Measurements from ENCODE around the gene STOX1.
A peak's percentile ranks its signal among the peaks of the same experiment; 100 is the strongest.
"Not testable (repeated sequence)": the region's sequence is repeated elsewhere in the genome, so short reads cannot be mapped to it uniquely, and the experiment has no call there.

The STOX1 gene

DNA sequence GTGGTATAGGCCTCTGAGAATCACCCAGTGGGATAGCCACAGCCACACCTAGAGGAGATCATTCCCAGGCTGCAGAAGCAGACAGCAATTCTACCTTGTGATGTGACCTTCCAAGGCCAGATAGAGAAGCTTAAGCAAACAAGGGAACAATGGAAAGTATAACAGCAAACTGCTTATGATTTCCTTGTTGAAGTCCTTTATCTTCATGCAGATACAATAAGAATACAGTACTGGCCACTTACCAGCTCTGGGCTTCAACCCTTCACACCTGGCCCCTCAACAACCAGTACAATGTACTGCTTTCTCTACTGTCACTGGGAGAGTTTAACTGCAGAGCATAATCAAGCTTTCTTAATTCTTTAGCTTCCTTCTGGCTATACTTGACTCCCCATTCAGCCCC is 51.2 kb downstream of the STOX1 start:
- no peak for DNase-seq (ENCODE audit: low read depth, low spot score)

DNA sequence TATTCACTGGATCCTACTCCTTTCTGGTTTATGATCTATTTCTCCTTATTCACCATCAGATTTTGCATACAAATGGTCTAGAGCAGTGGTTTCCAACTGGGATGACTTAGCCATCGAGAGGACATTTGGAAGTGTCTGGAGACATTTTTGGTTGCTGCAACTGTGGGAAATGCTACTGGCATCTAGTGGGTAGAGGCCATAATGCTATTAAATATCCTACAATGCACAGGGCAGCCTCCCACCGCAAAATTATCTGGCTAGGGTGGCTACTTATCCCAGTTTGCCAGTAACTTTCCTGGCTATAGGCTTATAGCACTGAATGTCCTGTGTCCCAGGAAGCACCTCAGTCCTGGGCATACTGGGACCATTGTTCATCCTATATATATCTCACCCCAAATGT is 52.3 kb downstream of the STOX1 start:
- DNase-seq (ENCODE audit: low read depth, low spot score), result no peak

DNA sequence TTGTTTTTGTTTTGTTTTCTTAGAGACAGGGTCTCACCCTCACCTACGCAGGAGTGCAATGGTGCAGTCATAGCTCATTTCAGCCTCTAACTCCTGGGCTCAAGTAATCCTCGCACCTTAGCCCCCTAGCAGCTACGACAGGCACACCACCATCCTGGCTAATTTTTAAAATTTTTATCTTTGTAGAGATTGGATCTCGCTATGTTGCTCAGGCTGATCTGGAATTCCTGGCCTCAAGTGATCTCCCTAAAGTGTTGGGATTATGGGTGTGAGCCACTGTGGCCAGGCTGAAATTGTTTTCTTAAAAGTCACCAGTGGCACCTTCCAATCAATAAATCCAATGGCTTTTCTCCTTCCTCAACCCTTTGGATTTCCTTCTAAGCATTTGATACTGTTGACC is 52.9 kb downstream of the STOX1 start:
- DNase-seq (ENCODE audit: low read depth, low spot score), result no peak

GRCh38 chr10:68895041-68895440 is 67.7 kb downstream of the STOX1 start:
- no peak for DNase-seq (ENCODE audit: low read depth, low spot score)

GRCh38 chr10:68897336-68897741 is 70.0 kb downstream of the STOX1 start:
- peak; percentile 85 for DNase-seq (ENCODE audit: low read depth, low spot score)

DNA sequence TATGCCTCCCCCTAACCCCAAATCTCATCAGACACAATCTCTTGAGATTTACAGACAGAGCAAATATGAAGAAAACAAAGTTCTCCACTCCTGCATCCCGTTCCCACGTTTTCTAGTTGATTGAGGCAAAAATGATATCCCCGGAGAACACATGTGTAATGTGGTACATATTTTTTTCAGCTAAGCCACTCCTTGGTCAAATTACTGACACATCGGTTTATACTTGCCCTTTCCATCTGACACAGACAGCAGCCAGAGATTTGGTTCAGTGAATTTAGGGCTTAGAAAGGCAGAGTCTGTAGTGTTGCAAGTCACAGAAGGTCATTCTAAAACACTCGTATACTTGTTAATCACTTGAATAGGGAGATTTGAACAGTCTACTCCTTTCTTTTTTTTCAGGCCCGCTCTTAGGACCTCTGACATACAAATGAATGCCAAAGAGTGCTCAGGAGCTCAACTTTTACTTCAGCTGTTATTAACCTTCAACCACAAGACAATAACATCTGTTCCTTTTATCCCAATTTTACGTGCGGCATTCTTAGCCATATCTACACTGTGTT is 71.9 kb downstream of the STOX1 start:
- no peak for DNase-seq (ENCODE audit: low read depth, low spot score)

DNA sequence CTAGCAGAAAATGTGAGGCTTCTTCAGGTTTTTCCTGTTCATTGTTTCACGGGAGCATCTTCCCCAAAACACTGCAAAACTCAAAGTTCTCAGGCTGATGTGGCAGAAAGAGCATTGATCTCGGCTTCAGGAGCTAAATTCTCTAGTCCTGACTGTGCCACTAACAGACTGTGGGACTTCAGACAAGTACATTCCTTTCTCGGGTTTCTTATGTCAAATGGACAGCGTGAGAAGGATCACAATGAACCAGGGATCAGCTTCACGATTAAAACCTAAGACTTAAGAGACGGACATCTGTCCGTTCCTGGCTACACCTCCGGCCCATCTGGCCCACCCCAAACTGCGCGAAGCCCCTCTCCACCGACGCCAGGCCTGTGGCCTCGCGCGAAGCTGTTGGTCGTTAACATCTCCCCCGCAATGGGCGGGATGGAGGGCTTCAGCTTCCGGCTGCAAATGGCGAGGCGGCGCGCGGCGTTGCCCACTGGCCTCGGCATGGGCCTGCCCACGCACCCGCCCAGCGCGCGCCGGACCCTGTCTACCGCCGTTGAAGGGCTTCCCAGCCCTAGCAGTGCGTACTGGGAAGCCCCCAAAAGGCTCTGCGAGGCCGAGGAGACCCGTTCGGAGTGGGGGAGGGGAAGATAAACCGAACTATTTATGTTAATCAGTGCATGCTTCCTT is 73.2 kb downstream of the STOX1 start:
- DNase-seq (ENCODE audit: low read depth, low spot score), result no peak

DNA sequence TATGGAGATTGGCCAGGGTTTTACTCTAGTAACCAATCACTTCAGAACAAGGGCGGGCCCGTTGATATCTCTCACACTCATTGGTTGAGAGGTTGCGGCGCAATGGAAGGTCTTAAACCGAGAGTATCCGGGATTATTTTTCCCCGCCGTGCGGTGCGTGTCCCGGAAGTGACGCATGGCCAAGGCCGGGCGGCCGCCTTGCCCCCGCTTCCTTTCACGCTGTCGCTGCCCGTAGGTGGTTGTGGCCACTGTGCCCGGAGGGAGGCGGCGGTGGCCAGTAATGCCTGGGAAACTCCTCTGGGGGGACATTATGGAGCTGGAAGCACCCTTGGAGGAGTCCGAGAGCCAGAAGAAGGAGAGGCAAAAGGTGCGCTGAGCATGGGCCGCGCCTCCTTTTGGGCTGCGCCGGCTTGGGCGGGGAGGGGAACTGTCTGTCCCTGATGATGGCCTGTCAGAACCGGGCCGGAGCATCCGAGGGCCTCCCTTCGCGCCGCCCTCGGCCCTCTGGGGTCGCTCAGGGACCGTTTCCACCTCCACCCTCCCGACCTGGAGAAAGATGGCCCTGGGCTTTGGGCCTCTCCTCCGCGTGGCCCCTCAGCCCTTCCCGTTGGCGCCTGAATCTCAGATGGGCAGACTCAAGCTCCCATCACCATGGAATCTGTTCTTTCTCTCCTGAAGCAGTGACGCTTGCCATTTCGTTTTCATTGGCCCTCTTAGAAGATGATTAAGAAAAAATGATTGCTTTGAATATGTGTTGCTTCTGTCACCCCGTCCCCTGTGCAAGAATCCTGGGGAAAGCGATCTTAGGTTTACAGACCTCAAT is 74.0 kb downstream of the STOX1 start, which contains the start of gene DDX50:
Gene DDX50 (plus strand): TSS at position 211 of the 823 bp plus-strand sequence. CDS start 70 bp downstream, at position 281.
- DNase-seq (ENCODE audit: low read depth, low spot score), result peak; percentile 99

- no peak for DNase-seq (ENCODE audit: low read depth, low spot score)
Observed at GRCh38 chr10:68902382-68902781, 75.1 kb downstream of the STOX1 start.

GRCh38 chr10:68924593-68924992 is 97.3 kb downstream of the STOX1 start:
- DNase-seq (ENCODE audit: low read depth, low spot score), result peak; percentile 39

DNA sequence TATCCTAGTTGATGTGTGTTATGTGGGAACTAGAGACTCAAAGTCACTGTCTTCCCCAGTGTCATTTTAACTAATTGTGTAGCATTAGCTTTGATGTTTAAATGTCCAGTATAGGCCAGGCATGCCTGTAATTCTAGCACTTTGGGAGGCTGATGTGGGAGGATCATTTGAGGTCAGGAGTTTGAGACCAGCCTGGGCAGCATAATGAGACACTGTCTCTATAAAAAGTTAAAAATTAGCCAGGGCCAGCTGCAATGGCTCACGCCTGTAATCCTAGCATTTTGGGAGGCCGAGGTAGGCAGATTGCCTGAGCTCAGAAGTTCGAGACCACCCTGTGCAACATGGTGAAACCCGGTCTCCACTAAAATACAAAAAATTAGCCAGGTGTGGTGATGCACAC is 98.2 kb downstream of the STOX1 start:
- DNase-seq (ENCODE audit: low read depth, low spot score), result no peak

DNA sequence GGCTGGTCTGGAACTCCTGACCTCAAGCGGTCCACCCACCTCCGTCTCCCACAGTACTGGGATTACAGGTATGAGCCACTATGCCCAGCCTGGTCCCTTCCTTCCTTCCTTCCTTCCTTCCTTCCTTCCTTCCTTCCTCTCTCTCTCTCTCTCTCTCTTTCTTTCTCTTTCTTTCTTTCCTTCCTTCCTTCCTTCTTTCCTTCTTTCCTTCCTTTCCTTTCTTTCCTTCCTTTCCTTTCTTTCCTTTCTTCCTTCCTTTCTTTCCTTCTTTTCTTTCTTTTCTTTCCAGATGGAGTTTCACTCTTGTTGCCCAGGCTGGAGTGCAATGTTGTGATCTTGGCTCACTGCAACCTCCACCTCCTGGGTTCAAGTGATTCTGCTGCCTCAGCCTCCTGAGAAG is 101.8 kb downstream of the STOX1 start:
- not testable (repeated sequence) for DNase-seq (ENCODE audit: low read depth, low spot score)

GRCh38 chr10:68929888-68930287 is 102.6 kb downstream of the STOX1 start:
- DNase-seq (ENCODE audit: low read depth, low spot score), result not testable (repeated sequence)

DNA sequence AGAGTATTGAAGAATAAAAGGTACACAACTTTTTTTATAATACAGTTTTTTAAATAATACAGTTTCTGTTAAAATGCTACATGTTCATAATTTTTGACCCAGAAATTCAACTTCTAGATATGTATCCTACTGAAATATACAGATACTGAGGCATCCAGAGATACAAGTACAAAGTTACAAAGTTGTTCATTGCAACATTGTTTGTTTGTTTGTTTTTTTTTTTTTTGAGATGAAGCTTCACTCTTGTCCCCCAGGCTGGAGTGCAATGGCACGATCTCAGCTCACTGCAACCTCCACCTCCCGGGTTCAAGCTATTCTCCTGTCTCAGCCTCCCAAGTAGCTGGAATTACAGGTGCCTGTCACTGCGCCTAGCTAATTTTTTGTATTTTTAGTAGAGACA is 105.5 kb downstream of the STOX1 start:
- DNase-seq (ENCODE audit: low read depth, low spot score), result not testable (repeated sequence)

DNA sequence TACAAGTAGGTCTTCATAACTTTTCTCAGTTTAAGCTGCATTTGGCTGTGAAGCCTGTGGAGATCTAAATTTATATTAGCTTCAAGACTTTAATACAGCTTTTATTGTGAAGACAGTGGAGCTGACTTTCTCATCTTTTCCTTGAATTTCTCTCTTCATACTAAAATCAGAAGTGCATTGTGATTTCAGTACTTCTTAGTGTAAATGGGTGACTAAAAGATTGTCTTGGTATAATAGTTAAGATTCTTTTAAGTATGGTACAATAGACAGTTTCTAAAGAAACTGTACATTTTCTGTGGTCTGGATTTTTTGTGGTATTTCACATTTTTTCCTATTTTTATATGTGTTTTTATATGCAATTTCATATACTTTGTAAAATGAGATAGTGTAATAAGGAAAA is 107.7 kb downstream of the STOX1 start:
- DNase-seq (ENCODE audit: low read depth, low spot score), result no peak

DNA sequence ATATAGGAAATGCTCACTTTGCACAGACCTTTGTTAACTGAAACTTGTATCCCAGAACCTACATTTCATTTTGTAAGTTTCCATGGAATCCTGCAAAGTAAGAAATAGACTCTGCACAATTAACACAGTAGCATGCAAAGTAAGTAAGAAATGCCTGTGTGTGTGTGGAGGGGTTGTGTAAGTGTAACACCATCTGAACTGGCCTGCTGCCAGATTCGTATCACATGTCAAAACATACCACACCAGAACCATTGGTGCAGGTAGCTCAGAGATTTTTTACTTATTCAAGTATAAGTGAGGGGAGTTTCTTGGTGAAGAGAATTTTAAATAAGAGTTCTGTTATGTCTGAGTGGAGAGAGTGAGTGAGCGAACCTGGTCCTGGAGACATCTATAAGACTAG is 110.8 kb downstream of the STOX1 start:
- peak; percentile 4 for DNase-seq (ENCODE audit: low read depth, low spot score)

DNA sequence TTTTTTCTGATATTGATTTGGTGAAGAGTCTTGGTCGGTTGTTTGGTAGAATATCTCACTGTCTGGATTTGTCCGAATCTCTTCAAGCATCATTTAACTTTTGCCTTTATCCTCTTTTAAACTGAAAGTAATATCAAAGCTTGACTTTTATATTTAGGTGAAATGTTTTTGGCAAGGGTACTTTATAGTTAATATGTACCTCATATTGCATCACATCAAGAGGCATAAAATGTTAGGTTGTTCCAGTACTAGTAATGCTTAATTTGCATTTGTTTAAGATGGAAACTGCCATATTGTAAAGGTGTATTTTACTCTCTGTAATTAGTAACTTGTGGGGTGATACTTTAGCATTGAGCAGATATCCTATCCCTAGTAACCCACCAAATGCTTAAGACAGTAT is 111.6 kb downstream of the STOX1 start:
- no peak for DNase-seq (ENCODE audit: low read depth, low spot score)

DNA sequence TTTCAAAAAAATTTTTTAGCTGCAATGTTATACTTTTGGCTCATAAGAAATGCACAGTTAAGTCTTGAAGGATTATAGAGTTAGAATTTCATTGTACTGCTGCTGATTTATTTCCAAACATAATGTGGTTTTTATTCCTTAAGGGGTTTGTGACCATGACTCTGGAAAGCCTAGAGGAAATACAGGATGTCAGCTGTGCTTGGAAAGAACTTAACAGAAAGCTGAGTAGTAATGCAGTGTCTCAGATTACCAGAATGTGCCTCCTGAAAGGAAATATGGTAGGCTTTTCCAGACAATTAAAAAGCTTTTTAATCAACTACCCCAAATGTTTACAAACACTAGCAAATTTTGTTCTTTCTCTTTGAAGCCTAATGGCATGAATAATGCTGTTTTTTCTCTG is 113.6 kb downstream of the STOX1 start:
- not testable (repeated sequence) for DNase-seq (ENCODE audit: low read depth, low spot score)
